ENCODE measurements around the gene TRUB1.

TRUB1 gene

DNA sequence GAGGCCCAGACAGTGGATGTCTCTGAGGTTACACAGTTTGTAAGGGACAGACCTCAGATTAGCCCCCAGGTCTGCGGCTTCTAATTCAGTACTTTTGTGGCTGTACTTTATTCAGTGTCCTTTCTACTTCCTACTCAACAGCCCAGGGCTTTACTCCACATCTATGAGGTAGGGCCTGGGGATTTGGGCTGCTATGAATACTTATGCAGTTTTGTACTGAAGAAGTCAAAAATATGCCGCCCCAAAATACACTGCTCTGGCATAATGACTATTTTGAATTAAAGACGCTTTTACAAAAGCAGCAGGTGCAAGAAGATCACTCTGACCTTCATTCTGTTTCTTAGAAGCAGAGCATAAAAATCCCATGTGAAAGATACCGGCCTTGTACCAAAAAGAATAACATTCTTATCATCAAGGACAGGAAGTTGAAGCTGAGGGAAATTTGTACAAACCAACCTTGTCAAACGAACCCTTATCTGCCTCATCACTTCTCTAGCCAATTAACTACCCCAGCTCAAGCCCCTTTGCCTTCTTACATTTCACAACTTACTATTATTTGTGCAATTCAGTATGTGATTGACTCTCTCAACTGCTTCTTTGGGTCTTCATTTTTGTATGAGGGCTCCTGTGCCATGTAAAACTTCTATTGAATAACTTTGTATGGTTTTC is 26.1 kb upstream of the TRUB1 start:
- DNase-seq (ENCODE audit: extremely low read depth, insufficient read length) = no peak
- Histone ChIP-seq H3K27me3 (replicated peaks; ENCODE audit: control insufficient read depth, insufficient read depth, low read length) (no peaks in the 10 kb centered on the region), H3K36me3 (ENCODE audit: control insufficient read depth, insufficient read depth, low read length) (no peaks in the 10 kb centered on the region), H3K4me3 (replicated peaks; ENCODE audit: low read depth, low read length) (no peak overlapping the region)
- no peak for TF ChIP-seq CTCF (IDR thresholded peaks at IDR 0.05; ENCODE audit: insufficient read depth, low read length, poor library complexity, severe bottlenecking)

DNA sequence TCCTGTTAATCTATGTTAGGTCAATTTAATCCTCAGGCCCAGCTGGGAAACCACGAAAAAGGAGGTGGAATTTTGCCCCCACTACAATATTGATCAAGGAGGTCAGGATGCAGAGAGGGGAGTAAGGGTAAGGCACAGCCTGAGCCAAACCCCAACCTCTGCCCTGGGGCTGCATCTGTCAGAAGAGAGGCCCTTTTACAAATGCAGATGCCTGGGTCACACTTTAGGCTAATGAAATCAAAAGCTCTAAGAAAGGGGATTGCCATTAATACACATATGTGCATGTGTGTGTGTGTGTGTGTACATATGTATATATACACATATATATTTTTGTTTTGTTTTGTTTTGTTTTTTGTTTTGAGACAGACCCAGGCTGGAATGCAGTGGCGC is 25.5 kb upstream of the TRUB1 start:
- no peaks in the 10 kb centered on the region for H3K27me3 ChIP-seq (replicated peaks; ENCODE audit: control insufficient read depth, insufficient read depth, low read length)
- no peaks in the 10 kb centered on the region for H3K36me3 ChIP-seq (ENCODE audit: control insufficient read depth, insufficient read depth, low read length)
- TF ChIP-seq CTCF (IDR thresholded peaks at IDR 0.05; ENCODE audit: insufficient read depth, low read length, poor library complexity, severe bottlenecking) = no peak
- no peak overlapping the region for H3K4me3 ChIP-seq (replicated peaks; ENCODE audit: low read depth, low read length)
- DNase-seq (ENCODE audit: extremely low read depth, insufficient read length) = no peak

GRCh38 chr10:114914560-114914959 is 23.4 kb upstream of the TRUB1 start:
- DNase-seq (ENCODE audit: extremely low read depth, insufficient read length) = no peak

GRCh38 chr10:114915294-114915693 is 22.7 kb upstream of the TRUB1 start:
- no peak for TF ChIP-seq CTCF (IDR thresholded peaks at IDR 0.05; ENCODE audit: insufficient read depth, low read length, poor library complexity, severe bottlenecking)
- no peak for DNase-seq (ENCODE audit: extremely low read depth, insufficient read length)
- Histone ChIP-seq H3K4me3 (replicated peaks; ENCODE audit: low read depth, low read length) (no peak overlapping the region), H3K27me3 (replicated peaks; ENCODE audit: control insufficient read depth, insufficient read depth, low read length) (no peaks in the 10 kb centered on the region), H3K36me3 (ENCODE audit: control insufficient read depth, insufficient read depth, low read length) (no peaks in the 10 kb centered on the region)

More at GRCh38 chr10:114914560-114914959, 23.4 kb upstream of the TRUB1 start:
- Histone ChIP-seq H3K36me3 (ENCODE audit: control insufficient read depth, insufficient read depth, low read length) (no peaks in the 10 kb centered on the region), H3K27me3 (replicated peaks; ENCODE audit: control insufficient read depth, insufficient read depth, low read length) (no peaks in the 10 kb centered on the region), H3K4me3 (replicated peaks; ENCODE audit: low read depth, low read length) (no peak overlapping the region)
- TF ChIP-seq CTCF (IDR thresholded peaks at IDR 0.05; ENCODE audit: insufficient read depth, low read length, poor library complexity, severe bottlenecking) = no peak

- Histone ChIP-seq H3K4me3 (replicated peaks; ENCODE audit: low read depth, low read length) (no peak overlapping the region), H3K27me3 (replicated peaks; ENCODE audit: control insufficient read depth, insufficient read depth, low read length) (no peaks in the 10 kb centered on the region), H3K36me3 (ENCODE audit: control insufficient read depth, insufficient read depth, low read length) (no peaks in the 10 kb centered on the region)
- DNase-seq (ENCODE audit: extremely low read depth, insufficient read length) = no peak
- TF ChIP-seq CTCF (IDR thresholded peaks at IDR 0.05; ENCODE audit: insufficient read depth, low read length, poor library complexity, severe bottlenecking) = no peak
Observed at GRCh38 chr10:114916653-114917052, 21.3 kb upstream of the TRUB1 start.

DNA sequence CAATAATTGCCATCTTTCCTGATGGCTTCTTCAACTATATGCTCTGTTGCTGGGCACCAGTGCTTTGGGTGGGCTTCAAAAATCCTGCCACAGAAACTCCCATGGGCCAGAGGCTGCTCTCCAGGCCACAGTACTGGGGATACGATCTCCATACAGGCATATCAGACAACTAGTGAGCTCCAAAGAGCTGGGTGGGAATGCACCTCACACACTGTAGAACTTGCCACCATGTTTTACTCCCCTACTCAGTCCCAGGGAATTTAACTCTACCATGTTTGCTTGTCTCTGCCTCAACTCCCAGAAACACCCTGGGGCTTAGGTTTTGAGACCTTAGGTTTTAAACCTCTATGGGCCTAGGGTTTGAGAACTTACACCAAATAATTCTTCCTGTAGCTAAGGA is 20.5 kb upstream of the TRUB1 start:
- Histone ChIP-seq H3K36me3 (ENCODE audit: control insufficient read depth, insufficient read depth, low read length) (no peaks in the 10 kb centered on the region), H3K27me3 (replicated peaks; ENCODE audit: control insufficient read depth, insufficient read depth, low read length) (no peaks in the 10 kb centered on the region), H3K4me3 (replicated peaks; ENCODE audit: low read depth, low read length) (no peak overlapping the region)
- DNase-seq (ENCODE audit: extremely low read depth, insufficient read length) = no peak
- no peak for TF ChIP-seq CTCF (IDR thresholded peaks at IDR 0.05; ENCODE audit: insufficient read depth, low read length, poor library complexity, severe bottlenecking)
